NCI-H2107 treated with DMSO at 0.1 percent for 48 hours (cell line): Measurements from ENCODE around the gene MEGF11.

ENCODE experiments used
- DNase-seq: peaks from one replicate; lab custom pipeline; 2025; ENCODE audit not compliant: unreplicated experiment; lab: John Stamatoyannopoulos, UW

MEGF11 gene

DNA sequence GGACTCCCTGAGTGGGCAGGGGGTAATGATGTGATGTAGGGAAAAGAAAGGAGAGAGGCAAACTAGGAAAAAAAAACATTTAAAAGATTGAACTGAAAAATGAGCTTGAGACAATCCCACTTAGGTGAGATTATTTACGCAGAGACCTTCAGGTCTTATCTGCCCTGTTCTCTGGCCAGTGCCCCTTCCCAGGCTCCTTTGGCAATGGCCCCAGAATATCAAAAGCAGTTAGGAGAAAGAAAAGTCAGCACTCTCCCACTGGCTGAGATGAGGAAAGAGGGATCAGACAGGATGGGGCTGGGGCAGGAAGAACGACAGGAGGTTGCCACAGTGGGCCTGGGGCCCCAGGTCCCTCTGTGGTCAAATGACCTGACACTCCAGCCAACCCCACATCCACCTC, 105.4 kb downstream of the MEGF11 start:
- DNase-seq, result no peak

DNA sequence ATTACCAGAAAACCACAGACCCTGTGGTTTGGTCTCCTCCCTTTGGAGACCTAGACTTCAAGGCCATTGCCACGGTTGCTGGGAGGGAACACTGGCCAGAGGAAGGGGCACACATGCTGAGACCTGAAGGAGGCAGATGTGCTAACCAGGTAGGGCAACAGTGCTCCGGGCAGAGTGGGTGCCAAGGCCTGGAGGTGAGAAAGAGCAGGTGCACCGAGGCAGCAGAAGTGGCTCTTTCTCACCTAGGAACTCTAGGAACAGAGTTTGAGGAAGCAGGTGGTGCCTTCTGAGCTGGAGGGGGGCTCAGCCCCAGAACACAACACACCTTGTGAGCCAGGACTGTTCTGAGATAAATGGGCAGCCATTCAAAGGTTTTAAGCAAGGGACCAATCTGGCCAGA, 106.1 kb downstream of the MEGF11 start:
- no peak for DNase-seq

DNA sequence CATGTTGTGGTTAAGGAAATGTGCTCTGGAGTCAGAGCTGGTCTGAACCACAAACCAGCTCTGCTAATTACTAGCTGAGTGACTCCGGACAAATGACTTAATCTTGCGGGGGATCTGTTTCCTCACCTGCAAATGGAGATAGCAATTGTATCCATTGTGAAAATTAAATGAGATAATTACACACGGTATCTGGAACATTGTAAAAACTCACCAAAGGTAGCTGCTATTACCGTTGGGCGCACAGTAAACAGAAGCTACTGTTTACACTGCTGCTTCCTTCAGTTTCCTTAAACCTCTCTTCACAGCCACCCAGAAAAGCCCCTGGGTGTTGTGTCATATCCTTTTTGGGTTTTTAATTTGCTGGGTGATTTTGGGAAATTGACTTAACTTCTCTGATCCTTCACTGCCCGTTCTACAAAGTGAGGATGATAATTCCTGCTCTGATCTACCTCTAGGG, 107.8 kb downstream of the MEGF11 start:
- peak; percentile 85 for DNase-seq

DNA sequence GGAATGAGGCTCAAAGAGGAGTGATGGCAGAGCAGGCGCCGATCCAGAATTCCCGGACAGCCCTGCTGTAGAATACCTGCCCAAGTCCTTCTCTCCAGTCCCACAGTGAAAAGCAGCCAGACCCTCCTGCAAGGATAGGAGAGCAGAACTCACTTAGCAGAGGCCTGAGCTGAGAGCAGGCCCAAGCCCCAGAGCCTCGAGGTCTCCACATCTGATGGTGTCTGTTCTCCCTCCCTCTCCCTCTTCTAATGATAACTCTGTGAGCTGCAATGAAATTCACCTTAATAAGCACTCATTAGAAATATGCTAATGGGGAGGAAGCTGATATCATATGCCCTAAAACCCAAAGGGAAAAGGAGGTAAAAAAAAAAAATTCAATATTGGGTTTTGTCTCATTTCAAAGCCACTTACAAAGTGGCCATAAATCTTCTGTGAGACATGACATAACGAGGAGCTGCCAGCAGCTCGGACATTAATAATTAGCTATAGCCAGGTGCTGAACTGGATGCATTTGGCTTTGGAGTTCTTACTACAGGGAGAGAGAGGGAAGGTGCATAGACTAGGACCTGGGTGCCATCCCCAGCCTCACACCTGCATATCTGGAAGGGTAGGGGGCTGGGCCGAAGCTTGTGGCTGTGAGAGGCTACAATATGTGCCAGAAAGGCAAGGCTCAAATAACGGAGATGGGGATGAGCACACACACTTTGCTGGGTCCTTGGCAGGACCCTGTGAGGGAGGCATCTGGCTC, 108.4 kb downstream of the MEGF11 start:
- peak; percentile 85 for DNase-seq

DNA sequence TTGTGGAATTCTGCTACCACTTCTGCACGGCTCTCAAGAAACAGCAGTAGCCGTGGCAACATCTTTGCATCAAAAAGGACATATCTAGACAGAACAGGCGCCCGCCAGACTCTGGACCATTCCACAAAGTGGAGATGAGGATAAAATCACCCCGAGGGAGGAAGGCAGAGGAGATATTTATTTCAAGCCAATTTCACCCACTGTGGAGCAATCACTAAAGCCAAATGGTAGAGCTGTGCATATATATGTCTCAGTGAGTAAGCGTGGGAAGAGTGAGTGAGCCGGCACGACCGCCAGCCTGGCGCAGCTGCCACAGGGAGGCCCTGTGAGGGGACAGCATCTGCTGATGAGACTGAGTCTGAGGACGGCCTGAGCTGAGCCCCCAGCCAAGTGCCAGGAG, 111.3 kb downstream of the MEGF11 start:
- DNase-seq, result no peak

DNA sequence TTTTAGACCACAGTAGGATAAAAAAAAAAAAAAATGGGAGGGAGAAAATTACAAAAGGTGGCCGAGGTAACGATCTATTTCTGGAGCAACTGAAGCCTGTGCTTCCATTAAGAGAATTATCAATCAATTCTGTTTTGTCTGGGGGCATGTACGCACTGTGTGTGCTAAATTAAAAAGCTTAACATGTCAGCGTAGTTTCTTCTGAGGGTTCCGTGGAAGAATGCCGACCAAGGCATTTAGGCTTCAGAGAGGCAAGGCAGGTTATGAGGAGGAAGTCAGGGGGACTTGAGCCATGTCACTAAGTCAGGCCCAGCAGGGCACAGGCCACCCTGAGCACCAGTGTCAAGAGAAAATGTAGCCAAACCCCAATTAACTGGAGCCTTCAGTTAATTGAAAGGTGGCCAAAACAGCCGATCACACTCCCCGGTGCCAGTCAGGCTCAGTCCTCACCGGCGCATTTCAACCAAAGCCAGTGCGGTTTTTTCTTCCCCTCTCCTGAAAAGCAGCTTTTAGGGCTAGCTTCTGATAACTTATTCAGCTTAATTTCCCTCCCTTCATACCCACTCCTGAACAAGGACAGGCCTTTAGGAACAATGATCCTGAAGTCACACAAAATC, 113.9 kb downstream of the MEGF11 start:
- peak; percentile 72 for DNase-seq

DNA sequence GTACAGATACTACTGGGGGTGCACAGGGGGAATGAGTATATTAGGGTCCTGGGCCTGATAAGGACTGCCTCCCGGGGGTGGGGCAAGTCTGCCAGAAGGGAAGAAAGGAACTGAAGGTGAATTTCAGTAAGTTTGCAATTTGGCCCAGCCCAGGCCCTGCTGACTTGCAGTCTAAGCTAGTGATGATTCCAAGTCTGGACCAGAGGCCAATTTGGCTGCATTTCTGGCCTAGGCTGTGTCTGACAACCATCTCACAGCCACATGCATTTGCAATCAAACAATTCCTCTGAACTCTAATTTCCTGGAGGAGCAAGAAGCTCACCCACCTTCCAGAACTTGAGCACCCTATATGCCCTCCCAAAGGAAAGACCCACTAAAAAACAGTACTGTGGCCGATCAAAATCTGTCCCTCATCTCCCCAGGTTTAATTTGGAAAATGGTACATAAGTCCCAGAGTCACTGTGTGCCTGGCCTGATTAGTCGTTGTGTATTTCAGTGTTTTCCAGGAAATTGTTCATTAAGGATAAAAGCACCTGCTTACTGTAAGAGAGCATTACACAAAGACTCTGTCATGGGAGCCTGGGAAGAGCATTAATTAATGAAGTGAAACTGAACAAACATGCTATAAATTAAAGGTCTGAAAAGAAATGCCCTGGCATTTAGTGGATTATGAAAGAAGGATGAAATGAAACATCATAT, 114.5 kb downstream of the MEGF11 start:
- DNase-seq, result peak; percentile 72

DNA sequence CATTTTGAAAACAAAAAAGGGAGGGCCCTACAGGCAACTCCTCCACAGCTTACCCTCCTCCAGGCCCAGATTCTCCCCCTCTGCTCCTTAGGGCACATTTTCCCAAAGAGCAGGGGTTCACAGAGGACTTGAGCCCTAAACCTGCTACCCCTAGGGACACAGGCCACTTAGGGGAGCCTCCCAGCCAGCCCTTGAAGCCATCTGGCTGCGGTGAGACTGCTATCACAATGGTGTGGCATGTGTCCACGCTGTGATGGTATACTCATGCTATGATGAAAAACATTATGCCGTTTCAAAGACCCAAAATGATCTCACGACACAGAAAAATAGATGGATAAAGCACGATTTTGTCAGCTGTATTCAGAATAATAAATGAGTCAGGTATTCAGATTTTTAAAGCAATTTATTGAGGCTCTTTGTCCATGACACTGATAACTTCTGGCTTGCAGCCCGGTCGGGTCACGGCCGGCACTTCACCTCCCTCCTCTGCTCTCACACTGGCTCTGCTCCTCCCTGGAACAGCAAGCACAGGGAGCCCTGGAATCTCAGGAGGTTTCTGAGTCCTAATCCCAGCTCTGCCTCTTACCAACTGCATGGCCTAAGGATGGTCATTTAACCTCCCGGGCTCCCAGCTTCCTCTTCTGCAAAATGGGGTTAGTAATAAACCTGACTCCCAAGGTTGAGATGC, 115.3 kb downstream of the MEGF11 start:
- DNase-seq, result no peak

DNA sequence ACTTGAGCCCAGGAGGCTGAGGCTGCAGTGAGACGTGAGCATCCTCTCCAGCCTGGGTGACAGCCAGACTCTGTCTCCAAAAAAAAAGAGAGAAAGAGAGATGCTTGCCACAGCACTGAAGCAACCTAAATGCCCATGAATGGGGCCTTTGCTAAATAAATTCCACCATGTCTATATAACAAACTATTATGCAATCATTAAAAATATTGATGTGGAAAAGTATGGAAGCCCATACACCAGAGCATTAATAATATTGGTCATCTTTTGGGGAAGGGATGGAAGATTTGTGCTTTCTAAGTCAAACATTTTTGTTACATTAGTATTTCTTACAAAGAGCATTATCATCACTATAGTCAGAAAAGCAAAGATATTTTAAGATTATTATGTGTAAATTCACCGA, 116.6 kb downstream of the MEGF11 start:
- DNase-seq, result no peak

DNA sequence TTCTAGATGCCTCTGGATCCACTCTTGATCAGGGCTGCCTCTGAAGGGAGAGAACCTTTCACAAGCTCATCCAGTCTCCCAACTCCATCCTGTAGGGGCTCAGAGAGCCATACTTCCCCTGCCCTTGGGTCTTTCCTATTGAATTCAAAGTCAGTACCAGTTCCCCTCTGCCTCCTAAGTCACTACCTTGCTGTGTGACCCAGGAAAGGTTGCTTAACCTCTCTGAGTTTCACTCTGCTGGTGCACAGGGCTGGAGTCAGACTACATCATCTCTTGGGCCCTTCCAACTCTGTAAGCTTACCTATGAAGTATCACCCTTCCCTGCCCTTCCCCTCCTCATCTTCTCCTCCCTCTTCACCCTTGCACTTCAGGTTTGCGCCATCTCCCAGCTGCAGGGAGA, 117.9 kb downstream of the MEGF11 start:
- DNase-seq, result no peak

DNA sequence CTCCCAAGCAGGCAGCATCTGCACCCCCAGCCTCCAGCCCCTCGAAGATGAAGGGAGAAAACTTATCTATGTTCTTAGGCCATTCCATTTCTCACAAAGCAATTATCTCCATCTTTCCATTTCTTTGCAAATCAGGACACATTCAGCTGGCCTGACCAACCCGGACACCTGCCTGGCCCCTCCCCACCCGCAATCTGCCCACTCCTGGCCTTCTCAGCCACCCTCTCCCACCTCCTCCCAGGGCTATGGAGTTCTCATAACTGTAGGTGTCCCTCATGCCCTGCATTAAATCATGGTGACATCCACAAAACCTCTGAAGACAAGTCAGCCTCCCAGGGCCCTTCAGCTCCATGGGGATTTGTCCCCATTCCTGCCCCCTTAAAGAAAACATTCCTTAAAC, 119.3 kb downstream of the MEGF11 start:
- DNase-seq, result no peak

DNA sequence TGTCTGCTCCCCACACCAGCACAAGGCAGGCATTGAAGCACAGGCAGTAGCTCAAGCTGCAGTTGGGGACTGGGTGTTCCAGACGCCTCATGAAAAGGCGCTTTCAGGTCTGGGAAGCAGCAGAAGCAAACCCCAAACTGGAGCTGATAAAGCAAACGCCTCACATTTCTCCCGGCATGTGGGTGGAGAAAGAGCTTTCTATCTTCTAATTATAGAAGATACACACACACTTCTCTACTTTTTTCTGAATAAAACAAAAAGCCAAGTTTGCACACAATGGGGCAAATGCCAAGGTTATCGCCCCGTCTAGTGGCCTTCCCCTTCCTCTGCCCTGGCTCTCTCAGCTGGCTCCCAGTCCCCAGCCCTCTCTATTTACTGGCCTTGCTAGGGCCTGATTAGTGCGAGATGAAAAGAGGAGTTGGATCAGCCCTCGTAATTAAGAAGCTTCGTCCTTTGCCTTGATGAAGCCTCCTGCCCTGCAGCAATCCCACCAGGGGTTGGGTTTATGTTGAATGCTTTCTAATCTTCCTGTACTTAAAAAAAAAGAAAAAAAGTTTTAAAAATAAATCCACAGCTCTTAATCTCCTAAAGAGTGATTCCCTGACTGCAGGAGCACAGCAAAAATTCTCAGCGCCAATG, 120.2 kb downstream of the MEGF11 start:
- DNase-seq, result no peak

DNA sequence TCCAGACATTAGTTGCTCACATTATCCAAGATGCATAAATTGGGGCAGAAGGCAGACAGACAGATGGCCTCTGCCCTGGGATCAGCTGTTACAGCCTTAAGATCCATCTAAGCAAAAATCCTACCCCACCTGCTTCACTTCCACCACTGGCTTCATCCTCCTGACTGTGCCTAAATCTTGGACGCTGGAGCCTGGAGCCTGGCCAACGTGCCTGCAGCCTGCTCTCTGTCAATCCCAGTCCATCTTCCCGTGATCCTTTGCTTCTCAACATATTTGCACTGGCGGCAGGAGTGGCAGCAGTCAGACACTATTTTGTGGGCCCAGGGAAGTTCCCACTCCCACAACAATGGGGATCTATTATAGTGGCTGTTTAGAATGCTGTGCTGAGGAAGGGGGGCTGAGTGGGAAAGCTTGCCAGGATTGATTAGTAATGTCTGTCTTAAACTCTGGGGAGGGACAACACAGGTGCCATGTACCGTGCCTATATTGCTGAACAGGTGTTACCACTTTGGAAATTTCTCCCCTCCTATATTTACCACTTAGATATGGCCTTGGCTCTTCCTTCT, 121.2 kb downstream of the MEGF11 start:
- peak; percentile 15 for DNase-seq

DNA sequence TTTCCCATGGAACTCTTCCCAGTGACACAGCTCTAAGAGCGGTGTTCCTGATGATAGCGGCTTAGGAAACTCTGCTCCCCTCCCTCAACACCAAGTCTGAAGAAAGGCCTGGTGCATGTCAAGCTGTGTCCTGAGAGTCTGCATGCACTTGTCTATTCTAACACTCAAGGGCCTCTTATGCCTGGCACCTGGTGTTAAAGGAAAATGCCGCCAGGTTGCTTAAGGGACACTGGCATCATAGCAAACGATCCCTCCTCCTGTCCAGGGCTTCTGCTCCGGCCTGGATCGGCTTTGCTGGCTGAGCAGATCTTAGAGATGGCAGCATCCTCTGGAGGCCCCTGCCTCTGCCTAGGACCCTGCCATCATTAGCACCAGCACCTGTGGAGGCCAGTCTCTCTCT, 121.7 kb downstream of the MEGF11 start:
- DNase-seq, result peak; percentile 56

DNA sequence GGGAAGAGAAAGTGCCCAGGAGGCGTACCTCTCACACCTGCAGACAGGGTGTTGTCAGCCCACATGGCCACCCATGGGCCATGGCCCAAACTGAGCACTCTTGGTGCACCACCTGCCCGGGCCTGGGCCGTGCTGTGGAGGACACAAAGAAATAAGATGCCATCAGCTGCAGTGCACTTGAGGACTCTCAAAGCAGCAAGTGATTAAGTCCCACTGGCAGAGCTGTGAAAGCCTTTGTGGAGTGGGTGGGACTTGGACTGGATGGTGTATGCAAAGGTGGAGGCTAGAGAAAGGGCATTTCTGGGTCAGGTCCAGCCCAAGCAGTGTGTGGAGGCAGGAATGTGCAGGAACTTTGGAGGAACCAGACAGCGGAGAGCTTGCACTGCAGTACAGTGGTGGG, 122.3 kb downstream of the MEGF11 start:
- peak; percentile 48 for DNase-seq

DNA sequence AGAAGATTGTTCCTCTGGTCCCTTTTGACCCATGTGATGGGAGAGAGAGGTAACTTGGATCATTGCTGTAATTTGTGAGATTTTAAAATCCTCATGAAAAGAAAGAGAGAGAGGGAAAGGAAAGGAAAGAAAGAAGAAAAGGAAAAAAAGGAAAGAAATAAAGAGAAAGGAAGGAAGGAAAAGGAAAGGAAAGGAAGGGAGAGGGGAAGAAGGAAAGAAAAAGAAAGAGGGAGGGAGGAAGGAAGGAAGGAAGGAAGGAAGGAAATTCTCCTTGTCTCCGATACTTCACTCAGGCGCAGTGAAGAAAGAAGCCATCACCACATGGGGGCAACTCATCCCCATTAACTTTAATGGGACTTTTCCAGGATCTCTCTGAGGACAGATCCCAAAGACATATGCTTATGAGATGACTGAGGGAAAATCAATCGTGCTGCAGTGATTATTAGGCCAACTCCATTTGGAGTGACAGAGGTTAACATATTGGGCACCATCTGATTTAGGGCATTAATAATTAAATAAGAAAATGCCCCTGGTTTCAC, 123.0 kb downstream of the MEGF11 start:
- no peak for DNase-seq

DNA sequence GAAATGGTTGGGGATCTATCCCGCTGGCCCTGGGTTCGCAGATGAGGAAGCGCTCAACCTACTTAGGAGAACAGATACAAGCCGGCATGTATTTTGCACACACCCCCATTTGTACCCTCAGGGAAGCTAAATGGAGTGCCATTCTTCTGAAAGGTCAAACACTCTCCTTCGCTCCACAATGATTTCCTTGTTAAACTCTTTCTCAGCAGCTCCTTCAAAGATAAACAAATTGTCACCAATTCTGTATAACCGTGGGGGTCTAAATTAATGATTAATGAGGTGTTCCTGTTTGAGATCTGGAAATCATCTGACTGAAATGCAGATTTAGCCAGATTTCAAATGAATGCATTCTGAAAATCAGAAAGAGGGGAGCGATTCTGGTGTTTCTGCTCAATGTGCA, 124.0 kb downstream of the MEGF11 start:
- no peak for DNase-seq

DNA sequence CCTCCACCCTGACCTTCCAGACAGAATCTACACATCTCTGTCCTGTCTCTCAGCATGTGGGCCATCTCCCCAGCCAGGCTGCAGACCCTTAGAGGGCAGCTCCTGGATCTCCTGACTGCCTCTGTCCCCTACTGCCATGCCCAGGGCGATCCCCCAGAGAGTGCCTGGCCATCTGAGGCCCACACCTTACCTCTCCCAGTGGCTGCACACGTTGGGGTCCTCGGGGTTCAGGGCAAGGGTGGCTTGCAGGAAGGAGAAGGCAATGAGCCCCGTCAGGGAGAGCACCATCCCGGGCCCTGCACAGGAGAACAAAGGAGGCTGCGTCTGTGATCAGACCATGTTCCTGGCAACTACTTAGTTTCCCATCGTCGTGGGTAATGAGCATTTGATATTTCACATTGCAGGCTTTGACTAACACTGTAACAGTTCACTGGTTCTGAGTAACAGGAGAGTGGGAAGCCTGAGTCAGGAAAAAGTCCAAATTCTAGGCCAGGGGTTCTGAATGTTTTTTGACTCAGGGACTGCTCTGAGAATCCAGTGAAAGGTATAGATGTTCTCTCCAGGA, 125.4 kb downstream of the MEGF11 start:
- no peak for DNase-seq

DNA sequence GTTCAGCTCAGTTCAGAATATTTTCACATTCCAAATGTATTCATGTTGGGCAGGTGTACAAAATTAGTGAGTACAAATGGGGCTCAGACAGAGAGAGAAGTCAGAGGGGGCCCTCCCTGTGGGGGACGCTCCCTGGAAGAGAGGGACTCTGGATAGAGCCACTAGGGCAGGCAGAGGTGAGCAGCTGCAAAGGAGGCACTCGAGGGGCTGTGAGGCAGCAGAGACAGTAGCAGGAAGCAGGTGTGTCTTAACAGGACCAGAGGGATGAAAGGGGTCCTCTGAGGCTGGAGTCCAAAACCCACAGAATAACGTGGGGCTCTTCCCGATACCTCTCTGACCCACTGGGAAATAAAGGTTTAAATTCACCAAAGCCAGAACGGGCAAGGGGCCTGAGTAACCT, 127.1 kb downstream of the MEGF11 start:
- no peak for DNase-seq

DNA sequence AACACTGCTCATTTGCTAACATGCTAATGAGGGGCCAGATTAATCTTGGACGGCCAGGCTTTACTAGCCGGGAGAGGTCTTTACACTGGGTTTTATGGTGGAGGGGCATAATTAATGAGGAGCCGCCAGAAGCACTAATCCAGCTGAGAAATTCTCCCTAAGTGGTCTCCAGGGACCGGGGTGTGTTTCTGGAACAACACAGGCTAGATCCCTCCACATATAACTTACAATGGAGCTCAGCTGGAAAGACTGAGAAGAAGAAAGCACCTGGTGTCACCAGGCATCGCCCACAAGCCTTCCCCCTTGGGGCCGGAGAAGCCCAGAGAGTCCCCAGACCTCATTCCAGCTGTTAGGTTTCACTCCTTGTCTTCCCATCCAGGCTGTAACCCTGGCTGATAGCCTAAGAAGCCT, 127.5 kb downstream of the MEGF11 start:
- DNase-seq, result peak; percentile 77
